ENCODE measurements around the gene EML3.
"Not testable (repeated sequence)": the region's sequence is repeated elsewhere in the genome, so short reads cannot be mapped to it uniquely, and the experiment has no call there.

Gene EML3

DNA sequence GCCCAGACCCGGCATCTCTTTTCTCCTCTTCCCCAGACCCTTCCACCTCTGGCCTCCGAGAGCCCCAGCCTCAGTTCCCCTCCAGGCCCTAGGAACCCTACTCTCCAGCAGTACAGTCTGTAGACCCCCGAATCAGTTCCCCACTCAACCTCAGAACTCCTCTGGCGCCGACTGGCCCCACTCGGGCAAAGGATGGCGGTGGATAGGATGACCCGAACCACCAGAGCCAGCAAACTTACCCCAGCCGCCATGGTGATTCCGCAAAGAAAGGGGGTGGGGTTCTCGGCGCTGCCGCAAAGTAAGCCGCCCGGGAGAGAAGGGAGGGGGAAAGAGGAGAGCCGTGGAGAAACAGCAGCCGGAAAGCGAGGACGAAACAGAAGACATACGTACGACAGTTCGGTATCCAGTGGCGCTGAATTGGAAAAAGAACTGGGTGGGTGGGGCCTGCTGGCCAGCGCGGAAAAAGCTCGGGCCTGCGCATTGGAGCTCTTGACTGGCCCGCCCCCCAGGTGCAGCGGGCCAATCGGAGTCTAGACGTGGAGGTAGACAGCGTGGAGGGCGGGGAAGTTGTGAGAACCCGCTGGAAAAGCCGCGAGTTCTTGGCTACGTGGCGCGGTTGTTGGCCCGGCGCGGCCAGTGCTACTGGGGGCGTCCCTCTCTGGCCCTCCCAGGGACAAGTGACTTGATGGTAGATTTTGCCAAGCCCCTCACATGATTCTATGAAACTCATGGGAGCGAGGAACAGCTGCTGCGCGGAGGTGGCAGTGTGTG, 38.8 kb downstream of the EML3 start, which contains the start of gene EEF1G:
TSS of gene EEF1G (minus strand) at position 300 of the 771 bp plus-strand sequence. CDS start at position 251, 49 bp downstream.
- peak; percentile 99 for DNase-seq (ENCODE audit: low spot score)

DNA sequence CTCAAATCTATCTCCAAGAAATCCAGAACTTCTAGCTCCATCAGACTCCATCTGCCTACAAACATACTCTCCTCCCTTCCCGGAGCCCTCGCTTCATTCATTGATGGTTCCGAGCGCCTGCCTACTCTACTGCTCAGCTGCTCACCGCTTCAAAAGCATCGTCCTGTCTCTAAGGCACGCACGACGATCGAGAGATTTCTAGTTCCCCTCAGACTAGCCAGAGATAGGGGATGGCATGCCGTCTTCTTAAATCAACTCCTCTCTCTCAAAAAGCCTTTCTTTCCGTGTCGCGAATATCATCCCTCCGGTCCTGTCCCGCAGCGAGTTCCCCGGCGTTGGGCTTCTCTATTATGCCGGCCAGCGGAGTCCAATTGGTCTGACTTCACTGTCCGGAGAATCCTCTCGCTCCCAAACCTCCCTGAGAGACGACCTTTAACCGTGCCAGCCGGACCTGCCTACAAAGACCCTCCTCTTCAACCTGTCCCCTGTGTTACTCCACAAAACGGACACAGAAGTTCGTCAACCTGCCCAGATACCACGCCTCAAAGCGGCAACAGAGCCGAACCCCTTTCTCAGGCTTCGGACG, 39.5 kb downstream of the EML3 start:
- peak; percentile 35 for DNase-seq (ENCODE audit: low spot score)

DNA sequence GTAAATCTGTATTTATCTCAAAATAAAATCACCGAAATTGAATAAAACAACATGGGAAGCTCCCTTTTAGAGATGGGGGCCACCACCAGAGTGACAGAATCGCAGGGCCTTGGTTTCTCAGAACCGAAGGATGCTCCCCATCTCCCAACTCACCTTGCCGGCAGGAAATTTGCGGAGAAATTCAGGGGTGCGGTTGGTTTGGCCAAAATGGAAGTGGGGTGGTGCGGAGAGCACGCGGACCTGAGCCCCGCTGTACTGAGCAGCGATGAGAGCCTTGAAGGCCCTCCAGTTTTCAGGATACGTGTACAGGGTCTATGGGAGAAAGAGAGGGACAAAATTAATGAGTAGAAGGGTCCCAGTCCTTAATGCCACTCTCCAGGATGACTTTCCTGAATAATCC, 40.1 kb downstream of the EML3 start:
- no peak for DNase-seq (ENCODE audit: low spot score)

DNA sequence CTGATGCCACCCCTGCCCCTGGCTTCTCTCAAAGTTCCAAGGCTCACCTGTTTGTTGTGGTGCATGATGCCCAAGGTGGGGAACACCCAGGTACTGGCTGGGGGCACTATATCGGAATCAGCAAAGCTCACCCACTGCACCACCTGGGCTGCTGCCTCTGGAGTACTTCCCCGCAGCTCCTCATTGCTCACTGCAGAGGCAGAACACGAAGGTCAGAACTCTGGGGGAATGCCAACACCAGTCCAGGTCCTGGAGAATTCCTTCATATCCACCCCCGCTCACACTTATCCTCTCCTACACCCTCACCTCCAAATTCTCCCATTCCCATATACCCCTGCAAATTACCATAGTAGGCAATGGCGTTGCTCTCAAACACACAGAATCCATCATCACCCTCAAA, 41.1 kb downstream of the EML3 start:
- DNase-seq (ENCODE audit: low spot score) = not testable (repeated sequence)

DNA sequence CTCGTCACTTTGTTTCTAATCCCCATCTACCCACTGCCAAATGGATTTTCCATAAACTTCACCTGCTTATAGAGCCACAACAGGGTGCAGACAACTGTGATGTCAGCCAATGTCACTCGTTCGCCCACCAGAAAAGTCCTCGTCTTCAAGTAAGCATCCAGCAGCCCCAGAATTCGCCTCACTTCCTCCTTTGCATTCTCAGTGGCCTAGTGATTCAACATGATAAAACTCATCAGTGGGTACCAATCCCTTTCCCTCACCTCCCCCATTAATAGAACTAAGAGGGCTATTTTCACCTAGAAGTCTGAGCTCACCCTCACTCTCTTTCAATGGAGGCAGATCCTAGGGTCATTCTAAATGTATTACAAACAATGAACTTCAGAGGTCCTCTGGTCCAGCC, 41.7 kb downstream of the EML3 start:
- not testable (repeated sequence) for DNase-seq (ENCODE audit: low spot score)

DNA sequence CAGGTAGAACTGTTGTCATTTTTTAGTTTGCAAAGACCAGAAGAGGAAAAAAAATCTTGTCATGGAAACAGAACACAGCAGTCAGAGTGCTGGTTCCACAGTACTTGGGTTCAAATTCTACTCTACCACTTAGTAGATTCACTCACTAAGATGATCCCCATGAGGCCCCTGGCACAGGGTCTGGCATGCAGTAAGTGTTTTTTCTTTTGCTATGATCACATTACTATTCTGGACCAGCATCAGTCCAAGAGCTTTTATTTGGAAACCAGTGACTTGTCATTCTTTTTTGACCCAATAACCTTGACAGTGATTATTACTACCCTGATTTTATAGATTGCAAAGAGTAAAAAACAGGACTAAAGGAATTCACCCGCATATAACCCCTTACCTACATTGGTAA, 43.0 kb downstream of the EML3 start:
- no peak for DNase-seq (ENCODE audit: low spot score)

DNA sequence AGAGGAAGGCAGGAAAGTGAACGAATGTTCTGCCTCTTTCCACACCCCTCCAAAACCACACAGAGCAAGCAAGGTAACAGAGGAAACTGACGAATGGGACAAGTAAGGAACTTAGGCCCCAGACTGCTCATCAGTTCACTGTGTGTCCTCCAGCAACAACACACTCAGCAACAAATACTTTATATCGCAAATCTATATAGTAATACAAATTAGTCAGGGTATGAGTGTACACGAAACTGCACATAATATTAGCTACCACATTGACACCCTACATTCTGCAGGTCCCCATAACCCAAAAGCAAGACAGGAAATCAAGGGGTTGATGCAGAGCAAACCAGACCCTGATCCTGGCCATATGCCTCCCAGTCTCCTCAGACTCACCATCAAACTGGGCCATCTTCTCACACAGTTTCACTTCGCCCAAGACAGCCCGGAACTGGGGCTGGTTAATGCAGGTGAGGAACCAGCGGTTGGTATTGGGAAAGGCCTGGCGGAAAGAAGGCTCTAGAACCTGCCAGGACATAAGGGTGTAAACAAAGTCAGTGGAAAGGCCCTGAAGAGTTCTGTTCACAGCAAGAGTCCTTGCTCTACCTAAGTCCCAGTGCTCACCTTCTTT, 45.4 kb downstream of the EML3 start:
- no peak for DNase-seq (ENCODE audit: low spot score)

DNA sequence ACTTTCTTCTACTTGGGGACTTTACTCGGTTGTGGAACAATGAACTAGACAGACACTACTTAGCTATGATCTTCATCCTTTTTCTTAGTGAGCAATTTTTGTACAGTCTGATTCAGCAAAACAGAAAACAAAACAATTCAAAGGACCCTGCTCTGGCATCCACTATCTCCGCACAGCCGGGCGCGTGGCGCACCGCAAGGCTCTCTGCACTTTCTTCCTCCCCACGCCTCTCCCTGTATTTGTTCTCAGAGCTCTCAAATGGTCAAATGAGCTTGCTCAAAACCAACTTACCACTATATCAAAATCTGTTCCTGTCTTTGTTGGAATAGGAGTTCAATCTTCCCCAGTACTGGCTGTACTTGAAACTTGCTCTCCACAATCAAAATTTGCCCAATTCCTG, 46.3 kb downstream of the EML3 start:
- DNase-seq (ENCODE audit: low spot score) = no peak

DNA sequence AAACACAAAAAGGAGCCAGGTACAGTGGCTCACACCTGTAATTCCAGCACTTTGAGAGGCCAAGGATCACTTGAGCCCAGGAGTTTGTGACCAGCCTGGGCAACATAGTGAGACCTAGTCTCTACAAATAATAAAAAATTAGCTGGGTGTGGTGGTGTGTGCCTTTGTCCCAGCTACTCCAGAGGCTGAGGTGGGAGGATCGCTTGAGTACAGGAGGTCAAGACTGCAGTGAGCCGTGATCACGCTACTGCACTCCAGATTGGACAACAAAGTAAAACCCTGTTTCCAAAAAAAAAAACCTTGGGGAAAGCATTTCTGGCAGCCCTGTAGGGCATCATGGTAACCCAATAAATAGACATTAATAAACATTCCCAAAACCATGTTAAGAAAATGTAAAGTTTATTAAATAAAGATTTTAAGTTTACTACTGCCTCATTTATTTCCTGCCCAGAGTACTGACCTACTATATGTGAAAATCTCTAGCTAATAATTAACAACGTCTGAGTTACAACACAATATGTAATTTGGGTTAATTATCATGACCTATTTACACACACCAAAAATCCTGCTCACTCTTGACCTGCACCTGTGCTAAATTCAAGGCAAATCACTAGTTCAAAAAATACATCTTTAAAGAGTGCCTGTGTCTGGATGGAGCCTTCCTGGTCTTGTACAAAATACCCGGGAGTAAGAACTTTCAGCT, 47.3 kb downstream of the EML3 start:
- no peak for DNase-seq (ENCODE audit: low spot score)

DNA sequence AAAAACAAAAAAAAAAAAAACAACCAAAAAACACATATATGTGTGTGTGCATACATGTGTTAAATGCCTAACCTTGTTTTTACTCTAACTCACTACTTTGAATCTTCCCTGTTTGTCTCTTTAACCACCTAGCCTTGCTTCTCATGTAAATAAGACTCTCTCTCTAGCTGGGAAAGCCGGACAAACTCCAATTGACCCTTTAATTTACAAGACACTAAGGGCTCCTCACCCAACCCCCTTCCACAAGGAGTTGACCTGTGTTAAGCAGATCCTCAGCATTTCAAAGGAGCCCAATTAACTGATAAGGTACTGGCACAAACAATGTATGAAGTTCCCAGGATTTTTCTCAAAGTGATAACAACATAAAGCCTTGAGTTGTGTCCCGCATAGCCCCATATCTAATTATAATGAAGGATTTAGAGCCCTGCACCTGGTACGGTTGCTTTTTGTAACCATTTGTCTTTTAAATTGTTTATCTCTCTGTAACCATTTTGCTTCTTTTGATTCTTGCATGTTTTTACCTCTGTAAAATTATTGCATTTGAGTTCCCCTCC, 50.8 kb downstream of the EML3 start:
- DNase-seq (ENCODE audit: low spot score) = not testable (repeated sequence)

DNA sequence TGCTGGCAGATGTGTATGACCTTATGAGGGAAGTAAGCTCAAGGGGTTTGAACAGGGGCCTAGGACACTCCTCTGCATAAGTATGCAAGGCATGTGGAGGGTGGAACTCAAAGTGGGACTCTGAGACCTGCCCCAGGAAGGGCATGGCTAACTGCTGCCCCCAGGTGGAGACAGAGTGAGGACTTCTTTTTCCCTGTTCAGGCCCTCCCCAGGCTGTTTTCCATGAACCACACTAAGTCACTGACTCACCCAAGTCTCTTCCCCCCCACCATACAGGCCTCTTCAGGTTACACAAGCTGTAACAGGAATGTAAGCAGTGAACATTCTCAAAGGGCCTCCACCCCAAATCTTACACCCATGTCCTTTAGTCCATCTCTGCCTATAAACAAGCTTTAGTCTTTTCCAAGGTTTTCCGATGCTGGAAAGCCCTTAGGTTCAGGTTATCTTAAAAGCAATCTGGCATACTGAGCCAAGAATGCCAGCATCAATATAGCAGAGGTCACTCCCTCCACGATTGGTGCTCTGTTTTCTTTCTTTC, 51.9 kb downstream of the EML3 start:
- peak; percentile 93 for DNase-seq (ENCODE audit: low spot score)

DNA sequence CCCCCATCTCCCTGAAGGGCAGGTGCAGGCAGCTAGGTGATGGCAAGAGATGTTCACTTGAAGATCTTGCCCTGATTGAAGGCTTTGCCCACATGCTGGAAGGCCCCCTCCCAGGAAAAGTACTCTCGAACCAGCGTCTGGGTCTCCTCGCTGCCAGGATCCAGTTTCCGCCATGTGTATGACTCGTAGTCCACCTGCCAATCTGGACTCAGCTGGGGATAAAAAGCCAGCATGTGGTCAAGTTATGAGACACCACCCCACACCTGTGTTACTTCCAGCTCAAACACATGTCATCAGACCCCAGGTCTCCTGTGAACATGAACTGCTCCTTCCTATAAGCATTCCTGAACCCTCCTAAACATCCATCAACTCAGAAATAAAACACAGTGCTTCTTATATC, 52.9 kb downstream of the EML3 start:
- DNase-seq (ENCODE audit: low spot score) = not testable (repeated sequence)

DNA sequence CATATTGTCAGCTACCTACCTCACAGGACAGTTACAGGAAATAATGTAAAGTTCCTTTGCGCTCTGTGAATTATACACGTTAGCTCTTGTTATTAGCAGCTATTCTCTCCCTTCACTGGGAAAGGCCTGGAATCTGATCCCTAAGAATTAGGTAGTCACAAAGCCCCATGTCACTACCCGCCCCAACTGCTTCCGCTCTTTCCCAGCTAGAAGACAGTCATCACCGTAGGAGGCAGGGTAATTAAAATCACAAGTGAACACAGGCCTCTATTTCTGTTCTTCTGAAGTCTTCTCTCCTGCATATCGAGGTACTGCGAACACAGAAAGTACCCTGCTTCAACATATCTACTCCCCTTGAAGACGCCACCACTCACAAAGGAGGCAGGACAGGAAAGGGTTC, 53.4 kb downstream of the EML3 start:
- DNase-seq (ENCODE audit: low spot score) = no peak

DNA sequence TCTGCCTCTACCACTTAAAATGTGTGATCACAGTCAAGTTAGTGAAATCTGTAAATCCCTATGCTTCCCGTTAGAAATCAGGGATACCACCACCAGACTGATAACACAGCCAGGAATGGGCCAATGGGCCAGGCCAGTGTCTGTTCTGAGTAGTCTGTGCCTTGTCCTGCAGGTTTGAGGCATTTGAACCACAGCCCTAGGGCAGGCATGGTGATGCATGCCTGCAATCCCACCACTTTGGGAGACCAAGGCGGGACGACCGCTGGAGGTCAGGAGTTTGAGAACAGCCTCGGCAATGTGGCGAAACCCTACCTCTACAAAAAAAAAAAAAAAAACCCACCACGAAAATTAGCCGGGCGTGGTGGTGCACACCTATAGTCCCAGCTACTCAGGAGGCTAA, 53.9 kb downstream of the EML3 start:
- no peak for DNase-seq (ENCODE audit: low spot score)

DNA sequence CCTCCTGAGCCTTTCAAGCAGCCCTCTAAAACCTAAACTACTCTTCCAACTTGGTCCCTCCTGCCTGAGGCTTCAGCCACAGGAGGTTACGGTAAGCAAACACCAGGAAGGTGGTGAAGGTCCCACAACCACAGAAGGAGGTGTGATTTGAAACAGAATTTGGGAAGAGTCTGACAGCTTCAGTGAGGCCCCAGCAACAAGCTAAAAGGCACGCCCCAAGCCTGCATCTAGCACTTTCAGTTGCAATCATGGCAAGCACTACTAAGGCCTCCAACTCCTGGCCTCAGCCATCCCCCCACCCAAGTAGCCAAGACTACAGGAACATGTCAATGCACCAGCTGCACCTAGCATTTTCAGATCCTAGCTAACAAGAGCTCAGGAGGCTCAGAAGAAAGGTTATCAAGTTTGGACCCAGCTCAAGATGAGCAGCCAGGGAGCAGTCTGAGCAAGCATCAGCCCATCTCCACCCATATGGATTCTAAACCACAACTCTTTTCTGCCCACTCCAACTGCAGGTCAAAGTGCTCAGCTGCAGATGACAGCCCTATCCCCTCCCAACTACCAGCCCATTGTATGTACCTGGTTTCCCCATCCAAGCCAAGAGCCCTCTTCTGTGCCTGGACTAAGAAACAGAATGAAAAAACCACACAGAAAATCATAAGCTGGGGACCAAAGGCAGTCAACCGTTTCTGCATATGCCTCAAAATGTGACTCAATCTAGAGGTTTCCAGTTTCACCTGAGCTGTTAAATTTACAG, 55.5 kb downstream of the EML3 start:
- DNase-seq (ENCODE audit: low spot score) = no peak

DNA sequence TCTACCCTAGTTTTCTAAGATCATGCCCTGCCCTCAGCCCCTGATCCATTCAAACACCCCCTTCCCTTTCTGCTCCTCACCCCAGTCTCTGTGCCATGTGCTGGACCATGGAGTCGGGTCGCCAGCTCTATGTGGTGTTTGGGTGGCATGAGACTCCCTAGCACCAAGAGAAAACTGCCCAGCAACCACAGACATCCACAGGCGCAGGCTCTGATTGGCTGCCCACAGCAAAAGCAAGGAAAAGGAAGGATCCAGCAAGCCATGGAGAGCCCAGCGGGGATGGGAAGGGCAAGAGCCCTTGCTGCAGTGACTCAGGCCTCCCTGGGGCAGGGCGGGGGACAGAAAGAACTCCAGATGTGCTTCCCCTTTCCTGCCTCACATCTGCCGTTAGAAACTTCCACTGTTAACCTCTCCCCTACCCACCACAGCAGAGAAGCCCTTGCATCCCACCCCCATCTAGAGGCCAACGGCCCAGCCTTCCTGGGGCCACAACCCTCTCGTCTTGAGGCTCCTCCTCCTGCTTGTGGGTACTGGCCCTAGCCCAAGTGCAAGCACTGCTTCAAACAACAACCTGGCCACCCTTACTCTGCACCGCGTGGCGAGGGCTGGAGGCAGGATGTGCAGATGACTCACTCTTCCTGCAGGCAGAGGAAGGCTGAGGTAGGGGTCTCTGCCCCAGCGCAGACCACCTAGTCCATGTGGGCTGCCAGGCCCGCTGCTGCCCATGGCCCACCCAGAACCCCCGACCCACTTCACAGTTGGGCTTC, 56.3 kb downstream of the EML3 start:
- peak; percentile 98 for DNase-seq (ENCODE audit: low spot score)

DNA sequence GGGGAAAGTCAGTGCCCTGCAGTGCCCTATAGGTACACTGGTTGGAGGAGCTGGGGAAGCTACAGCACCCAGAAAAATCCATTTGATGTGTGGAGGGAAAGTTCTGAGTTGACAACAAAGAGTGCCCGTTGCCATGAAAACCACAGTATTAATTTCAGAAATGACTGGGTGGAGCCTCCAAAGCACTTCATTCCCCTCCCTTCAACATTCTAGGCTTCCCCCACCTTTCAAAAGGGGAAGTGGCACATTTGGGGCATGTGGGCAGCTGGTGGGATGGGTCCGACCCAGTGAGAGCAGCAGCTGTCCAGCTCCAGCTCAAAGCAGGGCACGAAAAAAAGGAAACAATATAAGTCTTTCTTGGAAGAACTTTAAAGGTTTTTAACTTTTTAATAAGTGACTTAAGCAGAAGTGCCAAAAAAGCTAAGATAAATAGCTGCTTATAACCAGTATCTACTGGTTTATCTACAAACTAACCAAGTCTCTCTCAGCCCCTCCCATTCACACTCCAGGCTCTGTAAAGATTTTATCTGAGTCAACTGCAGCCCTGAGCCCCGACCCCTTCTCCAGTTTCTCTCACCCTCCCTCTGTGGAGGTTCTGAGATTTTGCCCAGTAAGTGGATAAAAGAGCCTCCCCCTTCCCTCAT, 57.0 kb downstream of the EML3 start:
- DNase-seq (ENCODE audit: low spot score) = no peak

DNA sequence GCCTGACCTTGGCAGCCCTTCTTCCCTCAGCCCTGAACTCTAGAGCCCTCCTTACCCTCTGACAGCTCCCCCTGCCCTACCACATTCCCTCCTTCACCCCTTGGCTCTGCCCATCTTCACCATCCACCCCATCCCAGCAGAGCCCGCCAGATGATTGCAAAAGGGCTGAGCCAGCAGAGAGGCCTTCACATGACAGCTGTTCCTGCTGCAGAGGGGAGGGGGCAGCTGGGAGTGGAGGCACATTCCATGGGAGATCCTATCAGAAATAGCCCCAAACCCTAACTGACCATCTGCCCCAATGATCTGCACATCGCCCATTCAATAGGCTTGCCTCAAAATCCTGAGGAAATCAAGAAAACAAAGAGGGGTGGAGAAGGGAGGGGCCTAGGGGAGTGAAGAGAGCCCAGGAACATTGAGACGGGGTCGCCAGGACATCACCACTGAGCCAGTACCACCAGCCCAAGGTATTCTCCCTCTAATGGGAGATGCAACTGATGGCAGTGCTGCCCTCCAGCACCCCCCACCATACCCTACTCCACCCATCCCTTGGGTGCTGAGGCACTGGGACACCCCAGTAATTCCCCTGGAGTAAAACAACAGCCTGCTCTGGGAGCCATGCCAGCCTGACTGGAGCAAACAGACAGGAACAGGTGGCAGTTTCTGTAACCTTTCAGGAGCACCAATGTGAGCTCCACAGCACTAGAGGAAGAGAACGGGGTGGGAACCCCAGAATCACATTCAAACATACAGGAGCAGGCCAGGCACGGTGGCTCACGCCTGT, 58.0 kb downstream of the EML3 start:
- no peak for DNase-seq (ENCODE audit: low spot score)

DNA sequence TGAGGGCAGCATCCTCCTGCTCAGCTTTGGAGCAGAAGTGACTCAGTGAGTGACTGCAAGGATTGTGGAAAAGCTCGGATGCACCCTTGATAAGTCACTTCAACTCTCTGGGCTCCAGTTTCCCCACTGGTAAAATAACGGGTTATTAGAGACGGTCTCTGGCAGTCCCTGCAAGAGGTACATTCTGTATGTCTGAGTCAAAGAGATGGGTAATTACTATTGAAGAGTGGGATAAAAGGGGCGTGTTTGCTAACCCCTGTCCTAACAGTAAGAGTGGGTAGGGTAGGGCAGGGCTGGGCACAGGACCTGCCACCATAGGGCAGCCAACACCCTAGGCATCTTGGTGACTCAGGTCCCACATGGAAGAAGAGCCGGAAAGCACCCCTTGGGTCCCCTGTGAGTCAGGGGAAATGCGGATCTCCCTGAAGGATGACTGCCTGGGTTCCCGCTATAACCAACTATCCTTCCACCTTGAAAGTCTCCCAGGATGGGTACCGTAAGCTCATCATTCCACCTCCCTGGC, 58.7 kb downstream of the EML3 start:
- peak; percentile 73 for DNase-seq (ENCODE audit: low spot score)
